H54 (cell line): ENCODE data around the gene KSR1.
A peak's percentile ranks its signal among the peaks of the same experiment; 100 is the strongest.

Source experiments
- DNase-seq: peaks from one replicate; pipeline ENCODE4 v3.0.0; 2011; ENCODE audit warnings: low spot score, mixed read lengths; ENCODE audit not compliant: insufficient read length
- FAIRE-seq: peaks from 3 replicates; lab custom pipeline; 2011; peaks lifted over from hg19 to GRCh38; lab: Jason Lieb, UNC
- POLR2A ChIP-seq: IDR thresholded peaks from 2 replicates; pipeline ENCODE4 v1.6.1; 2011; ENCODE audit warnings: low read depth, mild to moderate bottlenecking, low read length

KSR1 gene

GRCh38 chr17:27600471-27600870 is 144.2 kb downstream of the KSR1 start:
- TF ChIP-seq POLR2A, result no peak
- FAIRE-seq (no peak), DNase-seq (no peak)

GRCh38 chr17:27601069-27601974 is 145.1 kb downstream of the KSR1 start:
- peak; percentile 44 for DNase-seq
- no peak for FAIRE-seq
- TF ChIP-seq POLR2A, result no peak

DNA sequence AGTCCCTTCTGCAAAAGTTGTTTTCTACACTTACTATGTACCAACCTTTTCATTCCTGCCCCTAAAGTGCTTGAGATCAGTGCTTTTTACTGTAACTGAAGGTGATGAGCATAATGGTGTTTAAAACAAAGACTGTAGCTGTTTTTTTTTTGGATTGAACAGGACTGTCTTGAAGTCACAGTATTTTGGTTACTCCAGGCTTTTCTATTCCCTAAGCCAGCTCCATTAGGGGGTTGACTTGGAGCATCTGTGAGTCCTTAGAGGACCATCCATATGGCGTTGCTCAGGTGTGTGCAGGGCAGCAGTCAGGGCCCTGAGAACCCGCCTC is 145.7 kb downstream of the KSR1 start:
- no peak for FAIRE-seq
- no peak for DNase-seq
- TF ChIP-seq POLR2A, result no peak

GRCh38 chr17:27602721-27603420 is 146.6 kb downstream of the KSR1 start:
- FAIRE-seq, result no peak
- no peak for TF ChIP-seq POLR2A
- DNase-seq, result peak; percentile 67

DNA sequence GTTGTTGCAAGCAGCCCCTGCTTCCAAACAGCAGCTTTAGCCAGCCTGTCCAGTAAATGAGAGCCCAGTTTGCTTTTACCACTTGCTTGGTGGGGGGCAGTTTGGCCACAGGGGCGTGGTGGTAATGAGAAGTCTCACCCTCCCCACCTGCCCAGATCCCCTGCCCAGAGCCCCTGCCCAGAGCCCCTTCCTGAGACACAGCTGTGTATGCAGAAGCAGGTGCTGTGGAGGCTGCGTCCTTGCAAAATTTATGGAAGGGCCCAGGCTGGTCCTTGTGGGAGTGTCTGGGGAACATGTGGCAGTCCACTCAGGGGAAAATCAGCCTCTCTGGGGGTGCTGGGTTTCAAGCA is 147.1 kb downstream of the KSR1 start:
- DNase-seq, result no peak
- FAIRE-seq, result no peak
- no peak for TF ChIP-seq POLR2A

DNA sequence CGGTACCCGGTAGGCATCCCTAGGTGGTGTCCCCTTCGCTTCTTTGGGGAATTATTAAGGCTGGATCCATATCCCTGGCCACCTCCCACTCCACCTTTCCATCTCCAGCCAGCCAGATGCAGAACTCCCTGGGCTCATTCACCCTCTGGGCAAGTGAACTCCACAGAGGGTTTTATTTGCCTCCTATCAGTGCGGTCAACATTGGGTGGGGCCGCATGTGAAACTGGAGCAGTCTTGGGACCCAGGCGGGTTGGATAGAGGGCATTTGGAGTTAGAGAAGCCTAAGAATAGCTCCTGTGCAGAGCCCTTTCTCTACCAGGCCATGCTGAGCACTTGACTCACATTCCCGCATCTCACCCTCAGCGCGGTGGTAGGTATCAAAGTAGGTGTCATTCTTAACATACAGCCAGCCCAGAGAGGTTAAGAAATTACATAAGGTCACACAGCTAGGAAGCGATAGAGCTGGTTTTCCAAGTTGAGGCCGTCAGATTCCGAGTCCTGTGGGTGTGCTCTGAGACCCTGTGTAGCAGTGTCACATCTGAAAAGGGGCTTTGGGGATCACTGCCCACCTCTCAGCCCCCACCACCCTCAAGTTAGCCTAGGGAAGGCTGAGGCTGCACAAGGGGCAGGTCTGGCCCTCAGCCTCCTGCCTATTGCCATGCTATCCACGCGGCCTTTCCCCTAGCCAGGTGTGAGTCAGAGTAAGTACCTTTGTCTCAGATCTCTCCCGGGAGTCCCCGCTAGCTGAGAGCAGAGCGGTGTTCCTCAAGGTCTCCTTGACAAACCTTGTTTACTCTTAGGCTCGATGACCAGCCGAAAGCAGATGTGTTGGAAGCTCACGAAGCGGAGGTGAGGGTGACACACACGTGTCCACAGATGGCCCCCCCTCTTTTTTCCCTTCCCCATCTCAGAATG is 147.9 kb downstream of the KSR1 start:
- DNase-seq (no peak), FAIRE-seq (no peak)

DNA sequence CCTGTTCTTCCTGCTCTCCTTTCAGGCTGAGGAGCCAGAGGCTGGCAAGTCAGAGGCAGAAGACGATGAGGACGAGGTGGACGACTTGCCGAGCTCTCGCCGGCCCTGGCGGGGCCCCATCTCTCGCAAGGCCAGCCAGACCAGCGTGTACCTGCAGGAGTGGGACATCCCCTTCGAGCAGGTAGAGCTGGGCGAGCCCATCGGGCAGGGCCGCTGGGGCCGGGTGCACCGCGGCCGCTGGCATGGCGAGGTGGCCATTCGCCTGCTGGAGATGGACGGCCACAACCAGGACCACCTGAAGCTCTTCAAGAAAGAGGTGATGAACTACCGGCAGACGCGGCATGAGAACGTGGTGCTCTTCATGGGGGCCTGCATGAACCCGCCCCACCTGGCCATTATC is 149.2 kb downstream of the KSR1 start:
- FAIRE-seq (no peak), DNase-seq (no peak)
- no peak for TF ChIP-seq POLR2A

More for the DNA sequence above, 147.9 kb downstream of the KSR1 start:
- no peak for TF ChIP-seq POLR2A

- DNase-seq, result no peak
- no peak for TF ChIP-seq POLR2A
- FAIRE-seq, result no peak
These were observed 151.4 kb downstream of the KSR1 start for GRCh38 chr17:27607521-27608091.

- no peak for FAIRE-seq
- TF ChIP-seq POLR2A, result no peak
These were observed 152.3 kb downstream of the KSR1 start for GRCh38 chr17:27608328-27609230.

DNA sequence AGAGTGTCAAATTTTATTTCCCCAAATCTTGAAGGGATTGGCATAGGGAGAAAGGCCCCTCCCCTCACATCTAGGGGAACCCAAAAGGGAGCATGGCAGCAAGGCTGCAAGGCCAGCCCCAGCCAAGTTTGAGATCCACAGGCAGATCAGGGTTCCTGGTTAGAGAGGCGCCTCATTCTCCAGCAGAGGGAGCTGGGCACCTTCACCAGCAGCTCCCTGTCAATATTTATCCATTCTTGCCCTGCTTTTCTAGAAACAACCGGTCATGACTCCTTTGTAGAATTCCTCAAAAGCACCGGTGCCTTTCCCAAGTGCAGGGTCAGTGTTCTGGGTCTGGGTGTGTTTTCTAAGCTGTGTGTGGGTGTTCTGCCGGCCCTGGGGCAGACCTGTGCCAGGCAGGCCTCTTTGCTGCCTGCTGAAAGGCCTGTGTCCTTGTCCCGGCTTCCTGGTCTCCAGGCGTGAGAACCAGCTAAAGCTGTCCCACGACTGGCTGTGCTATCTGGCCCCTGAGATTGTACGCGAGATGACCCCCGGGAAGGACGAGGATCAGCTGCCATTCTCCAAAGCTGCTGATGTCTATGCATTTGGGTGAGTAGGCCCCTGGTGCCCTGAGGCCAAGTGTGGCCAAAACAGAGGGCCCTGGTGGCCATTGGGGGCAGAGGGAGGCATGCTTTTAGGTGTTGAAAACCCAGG is 153.5 kb downstream of the KSR1 start:
- DNase-seq, result peak; percentile 42
- TF ChIP-seq POLR2A, result no peak
- FAIRE-seq, result no peak

More at GRCh38 chr17:27608328-27609230, 152.3 kb downstream of the KSR1 start:
- DNase-seq, result no peak

GRCh38 chr17:27610304-27610677 is 154.0 kb downstream of the KSR1 start:
- no peak for TF ChIP-seq POLR2A
- no peak for FAIRE-seq

More at GRCh38 chr17:27610304-27610677, 154.0 kb downstream of the KSR1 start:
- DNase-seq, result no peak
